HCT116 (cell line): Measurements from ENCODE around the gene BMF. TPM values are rescaled to one million over a fixed set of nuclear protein-coding genes. Genes with fewer than 3 reads are reported as not detected.

Experiments
- ATAC-seq: fragments of 200-7000 bp; cut with Tn5 transposase; 2 replicates; pipeline ENCODE4 v1.9.1; 2020; ENCODE audit warnings: mild to moderate bottlenecking, moderate library complexity
- BruUV-seq: library from RNA; stranded (reverse); fragments of 400-500 nt; replicated peaks from 2 replicates; lab custom pipeline; 2021; lab: Mats Ljungman, UMichigan
- CTCF ChIA-PET: fragments of 300-600 bp; sonication (Branson Sonifier 250); formaldehyde crosslinking; loops from one replicate; lab custom pipeline; 2021; ENCODE audit warnings: antibody characterized with exemption; lab: Charles Lee
- POLR2A ChIA-PET: fragments of 300-600, 350-600 bp; sonication (Branson Sonifier 250); formaldehyde crosslinking; loops from one replicate; lab custom pipeline; 2021; ENCODE audit warnings: antibody characterized with exemption; lab: Charles Lee
- RAD21 ChIA-PET, 2 experiments: fragments of 300-600 bp; sonication (Branson Sonifier 250); formaldehyde crosslinking; loops; one replicate each; lab custom pipeline; 2023; ENCODE audit warnings: low total read pairs in 2 of 2; ENCODE audit not compliant: uncharacterized antibody in 2 of 2, unreplicated experiment in 2 of 2, low non-redundant PET in 1 of 2; lab: Charles Lee
- DNase-seq: peaks from one replicate; pipeline ENCODE4 v3.0.0-alpha.2; 2010; ENCODE audit warnings: low read depth, low spot score
- H2AFZ ChIP-seq: fragments of 200-600 bp; shearing (Covaris generic), sonication (generic); 2 replicates; pipeline ENCODE4 v1.6.1; 2017; ENCODE audit warnings: low read depth, mixed run types, mixed read lengths, antibody characterized with exemption, low read length; ENCODE audit not compliant: poor library complexity, severe bottlenecking
- H3K27ac ChIP-seq: 2 replicates; pipeline ENCODE4 v1.5.1; 2012; ENCODE audit warnings: low read depth, low read length
- H3K27me3 ChIP-seq: fragments of 200-600 bp; sonication (generic); 2 replicates; pipeline ENCODE4 v1.6.1; 2016; ENCODE audit warnings: mixed run types, low read length, mixed read lengths; ENCODE audit not compliant: insufficient read depth
- H3K36me3 ChIP-seq, 2 experiments: fragments of 200-500 bp in 1 of 2; fragments of 200-600 bp in 1 of 2; sonication (Bioruptor generic) in 1 of 2; sonication (generic) in 1 of 2; 2 replicates each; pipeline versions ENCODE4 v1.5.1 to v1.6.1; 2014 to 2016; ENCODE audit warnings: low read length in 2 of 2, inconsistent platforms in 1 of 2, mixed read lengths in 1 of 2, mixed run types in 1 of 2; ENCODE audit not compliant: insufficient read depth in 2 of 2, control insufficient read depth in 1 of 2
- H3K4me1 ChIP-seq, 2 experiments: fragments of 200-600 bp in 1 of 2; sonication (generic) in 1 of 2; 2 replicates each; pipeline versions ENCODE4 v1.5.1 to v1.6.1; 2012 to 2017; ENCODE audit warnings: low read length in 2 of 2, inconsistent platforms in 1 of 2, mild to moderate bottlenecking in 1 of 2, mixed read lengths in 1 of 2, mixed run types in 1 of 2, moderate library complexity in 1 of 2; ENCODE audit not compliant: insufficient read depth in 2 of 2, control insufficient read depth in 1 of 2
- H3K4me2 ChIP-seq: fragments of 200-600 bp; sonication (generic); 2 replicates; pipeline ENCODE4 v1.6.1; 2017; ENCODE audit warnings: mixed run types, low read length, mixed read lengths
- H3K4me3 ChIP-seq, 2 experiments: fragments of 200-600 bp in 1 of 2; sonication (generic) in 1 of 2; replicated peaks in 1 of 2; 2 replicates each; pipeline ENCODE4 v1.5.1; 2011 to 2016; ENCODE audit warnings: low read length in 2 of 2, control low read depth in 1 of 2, low read depth in 1 of 2, mild to moderate bottlenecking in 1 of 2, mixed read lengths in 1 of 2, mixed run types in 1 of 2
- H3K79me2 ChIP-seq: fragments of 200-600 bp; sonication (generic); 2 replicates; pipeline ENCODE4 v1.6.1; 2017; ENCODE audit warnings: mild to moderate bottlenecking, mixed run types, low read length, moderate library complexity, mixed read lengths; ENCODE audit not compliant: insufficient read depth
- H3K9ac ChIP-seq: fragments of 200-600 bp; sonication (generic); 2 replicates; pipeline ENCODE4 v1.6.1; 2016; ENCODE audit warnings: low read length, mixed read lengths
- H3K9me2 ChIP-seq: fragments of 200-600 bp; sonication (generic), shearing (Covaris generic); 2 replicates; pipeline ENCODE4 v1.6.1; 2017; ENCODE audit warnings: mixed run types, mild to moderate bottlenecking, moderate library complexity; ENCODE audit not compliant: insufficient read depth
- H3K9me3 ChIP-seq, 2 experiments: fragments of 200-500 bp in 1 of 2; fragments of 200-600 bp in 1 of 2; sonication (Bioruptor generic) in 1 of 2; sonication (generic) in 1 of 2; 2 replicates each; pipeline ENCODE4 v1.6.1; 2014 to 2017; ENCODE audit warnings: low read length in 2 of 2, mixed read lengths in 2 of 2, inconsistent platforms in 1 of 2, low read depth in 1 of 2, mild to moderate bottlenecking in 1 of 2, mixed run types in 1 of 2, moderate library complexity in 1 of 2; ENCODE audit not compliant: control insufficient read depth in 1 of 2, insufficient read depth in 1 of 2
- H4K20me1 ChIP-seq: fragments of 200-600 bp; sonication (generic), shearing (Covaris generic); 2 replicates; pipeline ENCODE4 v1.6.1; 2017; ENCODE audit warnings: mixed run types, mild to moderate bottlenecking, moderate library complexity; ENCODE audit not compliant: insufficient read depth
- CBX3 ChIP-seq: IDR thresholded peaks from 2 replicates; pipeline ENCODE4 v1.6.1; 2012; ENCODE audit warnings: low read depth
- EGR1 ChIP-seq: IDR thresholded peaks from 2 replicates; pipeline ENCODE4 v1.6.1; 2012; ENCODE audit warnings: low read depth
- ELF1 ChIP-seq: IDR thresholded peaks from 2 replicates; pipeline ENCODE4 v1.6.1; 2012; ENCODE audit warnings: low read depth, borderline replicate concordance
- EZH2 ChIP-seq: fragments of 200-600 bp; sonication (generic); IDR thresholded peaks from 2 replicates; pipeline ENCODE4 v1.6.1; 2017; ENCODE audit warnings: antibody characterized with exemption, mixed run types
- EZH2phosphoT487 ChIP-seq: fragments of 200-600 bp; IDR thresholded peaks from 2 replicates; pipeline ENCODE4 v1.6.1; 2018; ENCODE audit warnings: antibody characterized with exemption, borderline replicate concordance
- JUND ChIP-seq: IDR thresholded peaks from 2 replicates; pipeline ENCODE4 v1.6.1; 2012
- POLR2A ChIP-seq: IDR thresholded peaks from 2 replicates; pipeline ENCODE4 v1.7.0; 2011; ENCODE audit warnings: borderline replicate concordance; ENCODE audit not compliant: insufficient read depth, insufficient read length; ENCODE audit errors: extremely low read depth
- POLR2AphosphoS5 ChIP-seq: IDR thresholded peaks from 2 replicates; pipeline ENCODE4 v1.6.1; 2011; ENCODE audit warnings: mild to moderate bottlenecking, low read depth, low read length, moderate library complexity
- SIN3A ChIP-seq: IDR thresholded peaks from 2 replicates; pipeline ENCODE4 v1.6.1; 2012; ENCODE audit warnings: low read depth
- ZFX ChIP-seq: fragments of 450-650 bp; IDR thresholded peaks from 2 replicates; pipeline ENCODE4 v1.6.1; 2017
- ZNF274 ChIP-seq: fragments of 200-500 bp; sonication (Bioruptor generic); IDR thresholded peaks from 2 replicates; pipeline ENCODE4 v1.6.1; 2014; ENCODE audit warnings: mild to moderate bottlenecking, low read depth, low read length, inconsistent platforms
- intact Hi-C: fragments of 100-400 bp; cut with micrococcal nuclease; formaldehyde crosslinking; loops from 2 replicates; pipeline ENCODE4 v1.10.0; 2022
- total RNA-seq: library from RNA; stranded (reverse); gene quantifications from one replicate; pipeline ENCODE4 v1.2.1, GENCODE V29; 2021; ENCODE audit not compliant: unreplicated experiment
- TF ChIP-seq, protein P1 (sequence below), 3 experiments: fragments of 200-600 bp in 1 of 3; sonication (generic) in 1 of 3; IDR thresholded peaks in 2 of 3; conservative IDR thresholded peaks in 1 of 3; 2 replicates each; pipeline ENCODE4 v1.5.1; 2012 to 2017; ENCODE audit warnings: low read depth in 2 of 3, low read length in 2 of 3, antibody characterized with exemption in 1 of 3, borderline replicate concordance in 1 of 3, control low read depth in 1 of 3, mild to moderate bottlenecking in 1 of 3, mixed read lengths in 1 of 3, mixed run types in 1 of 3, moderate library complexity in 1 of 3; ENCODE audit not compliant: insufficient read depth in 1 of 3
- TF ChIP-seq, protein P2 (sequence below): IDR thresholded peaks from 2 replicates; pipeline ENCODE4 v1.6.1; 2012
- TF ChIP-seq, protein P3 (sequence below): IDR thresholded peaks from 2 replicates; pipeline ENCODE4 v1.6.1; 2011; ENCODE audit warnings: mild to moderate bottlenecking, low read length, moderate library complexity; ENCODE audit not compliant: insufficient replicate concordance; ENCODE audit errors: extremely low read depth
- TF ChIP-seq, protein P4 (sequence below): IDR thresholded peaks from 2 replicates; pipeline ENCODE4 v1.6.1; 2012; ENCODE audit warnings: low read depth

Gene BMF
- total RNA-seq, 1 experiment from 2014 or later, result 1.0 TPM

DNA sequence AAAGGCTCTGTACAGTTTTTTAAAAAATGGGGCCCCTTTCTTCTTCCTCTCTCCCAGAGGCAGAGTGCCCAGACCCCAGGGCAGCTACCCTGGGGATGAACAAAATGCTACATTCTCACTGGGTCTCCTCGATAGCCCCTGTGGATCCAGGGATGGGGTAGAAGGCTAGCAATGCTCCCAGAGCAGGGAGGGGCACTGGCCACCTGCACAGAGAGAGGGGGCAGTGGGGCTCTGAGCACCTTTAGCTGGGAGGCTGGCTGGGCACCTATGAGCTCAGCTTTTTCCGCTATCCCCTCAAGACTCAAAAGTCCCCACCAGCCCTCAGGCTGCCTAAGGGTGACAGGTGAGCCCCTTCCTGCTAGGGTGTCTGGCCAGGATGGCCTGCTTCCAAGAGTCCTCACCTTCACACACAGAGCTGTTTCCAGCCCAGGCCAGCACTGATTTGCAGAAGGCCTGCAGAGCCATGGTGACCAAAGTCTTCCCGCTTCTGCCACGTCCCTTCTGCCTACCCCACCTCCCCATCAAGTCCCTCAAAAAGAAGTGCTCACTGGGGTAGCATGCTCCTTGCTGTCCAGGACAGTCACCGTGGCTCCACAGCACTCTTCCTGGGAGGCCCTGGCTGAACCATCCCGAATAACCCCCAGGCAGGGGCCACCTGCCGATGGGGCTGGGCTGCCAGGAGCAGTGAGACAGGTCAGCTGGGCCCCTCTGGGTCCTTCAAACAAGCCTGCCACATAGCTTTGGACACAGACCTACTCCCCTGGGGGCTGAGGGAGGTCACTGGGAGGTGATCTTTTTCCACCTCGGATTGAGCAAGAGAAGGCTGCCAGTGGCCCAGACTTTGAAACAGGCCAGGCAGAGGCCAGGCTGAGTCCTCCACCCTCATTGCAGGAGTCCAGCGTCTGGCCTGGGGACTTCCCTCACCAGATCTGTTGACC lies 20.4 kb downstream of the BMF start:
- Histone ChIP-seq H3K9ac (no peak overlapping the region), H3K9me3 (no peaks in the 10 kb centered on the region), H3K27ac (no peak overlapping the region), H3K36me3 (no peaks in the 10 kb centered on the region), H3K27me3 (peaks cover 4% of the 10 kb centered on the region; the same call in 1 of the 2 replicates), H3K4me3 (no peak overlapping the region), H2AFZ (no peak overlapping the region), H3K4me1 (peaks cover 0 to 9% of the 10 kb centered on the region in 2 experiments; a peak in 3 of 4 replicates), H3K4me2 (no peak overlapping the region), H3K9me2 (no peaks in the 10 kb centered on the region), H3K79me2 (no peaks in the 10 kb centered on the region), H4K20me1 (no peaks in the 10 kb centered on the region)
- DNase-seq, result no peak
- ChIA-PET RAD21 (no interaction called here), POLR2A (no interaction called here), CTCF (interaction anchor here (1.1 kb wide), 1 partner anchor 16 kb away, joined by 3 read pairs; no protein-coding TSS in a partner anchor)
- BruUV-seq, result no TSS peak
- ATAC-seq, result no peak
- TF ChIP-seq, protein P1, sequence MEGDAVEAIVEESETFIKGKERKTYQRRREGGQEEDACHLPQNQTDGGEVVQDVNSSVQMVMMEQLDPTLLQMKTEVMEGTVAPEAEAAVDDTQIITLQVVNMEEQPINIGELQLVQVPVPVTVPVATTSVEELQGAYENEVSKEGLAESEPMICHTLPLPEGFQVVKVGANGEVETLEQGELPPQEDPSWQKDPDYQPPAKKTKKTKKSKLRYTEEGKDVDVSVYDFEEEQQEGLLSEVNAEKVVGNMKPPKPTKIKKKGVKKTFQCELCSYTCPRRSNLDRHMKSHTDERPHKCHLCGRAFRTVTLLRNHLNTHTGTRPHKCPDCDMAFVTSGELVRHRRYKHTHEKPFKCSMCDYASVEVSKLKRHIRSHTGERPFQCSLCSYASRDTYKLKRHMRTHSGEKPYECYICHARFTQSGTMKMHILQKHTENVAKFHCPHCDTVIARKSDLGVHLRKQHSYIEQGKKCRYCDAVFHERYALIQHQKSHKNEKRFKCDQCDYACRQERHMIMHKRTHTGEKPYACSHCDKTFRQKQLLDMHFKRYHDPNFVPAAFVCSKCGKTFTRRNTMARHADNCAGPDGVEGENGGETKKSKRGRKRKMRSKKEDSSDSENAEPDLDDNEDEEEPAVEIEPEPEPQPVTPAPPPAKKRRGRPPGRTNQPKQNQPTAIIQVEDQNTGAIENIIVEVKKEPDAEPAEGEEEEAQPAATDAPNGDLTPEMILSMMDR (IDR thresholded peaks at IDR 0.05 in 2 of 3, conservative IDR thresholded peaks at IDR 0.05 in 1 of 3; ENCODE audit: borderline replicate concordance in 1 of 3, insufficient read depth in 1 of 3, low read depth in 2 of 3, low read length in 2 of 3), result no peak
- TF ChIP-seq EZH2 (no peak), EZH2phosphoT487 (no peak), EGR1 (no peak), ZFX (no peak), POLR2A (no peak), ZNF274 (no peak), POLR2AphosphoS5 (no peak), ELF1 (no peak), SIN3A (no peak), JUND (no peak), CBX3 (no peak)
- TF ChIP-seq, protein P2, sequence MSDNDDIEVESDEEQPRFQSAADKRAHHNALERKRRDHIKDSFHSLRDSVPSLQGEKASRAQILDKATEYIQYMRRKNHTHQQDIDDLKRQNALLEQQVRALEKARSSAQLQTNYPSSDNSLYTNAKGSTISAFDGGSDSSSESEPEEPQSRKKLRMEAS, result no peak
- TF ChIP-seq, protein P3, sequence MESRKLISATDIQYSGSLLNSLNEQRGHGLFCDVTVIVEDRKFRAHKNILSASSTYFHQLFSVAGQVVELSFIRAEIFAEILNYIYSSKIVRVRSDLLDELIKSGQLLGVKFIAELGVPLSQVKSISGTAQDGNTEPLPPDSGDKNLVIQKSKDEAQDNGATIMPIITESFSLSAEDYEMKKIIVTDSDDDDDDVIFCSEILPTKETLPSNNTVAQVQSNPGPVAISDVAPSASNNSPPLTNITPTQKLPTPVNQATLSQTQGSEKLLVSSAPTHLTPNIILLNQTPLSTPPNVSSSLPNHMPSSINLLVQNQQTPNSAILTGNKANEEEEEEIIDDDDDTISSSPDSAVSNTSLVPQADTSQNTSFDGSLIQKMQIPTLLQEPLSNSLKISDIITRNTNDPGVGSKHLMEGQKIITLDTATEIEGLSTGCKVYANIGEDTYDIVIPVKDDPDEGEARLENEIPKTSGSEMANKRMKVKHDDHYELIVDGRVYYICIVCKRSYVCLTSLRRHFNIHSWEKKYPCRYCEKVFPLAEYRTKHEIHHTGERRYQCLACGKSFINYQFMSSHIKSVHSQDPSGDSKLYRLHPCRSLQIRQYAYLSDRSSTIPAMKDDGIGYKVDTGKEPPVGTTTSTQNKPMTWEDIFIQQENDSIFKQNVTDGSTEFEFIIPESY, result no peak
- TF ChIP-seq, protein P4, sequence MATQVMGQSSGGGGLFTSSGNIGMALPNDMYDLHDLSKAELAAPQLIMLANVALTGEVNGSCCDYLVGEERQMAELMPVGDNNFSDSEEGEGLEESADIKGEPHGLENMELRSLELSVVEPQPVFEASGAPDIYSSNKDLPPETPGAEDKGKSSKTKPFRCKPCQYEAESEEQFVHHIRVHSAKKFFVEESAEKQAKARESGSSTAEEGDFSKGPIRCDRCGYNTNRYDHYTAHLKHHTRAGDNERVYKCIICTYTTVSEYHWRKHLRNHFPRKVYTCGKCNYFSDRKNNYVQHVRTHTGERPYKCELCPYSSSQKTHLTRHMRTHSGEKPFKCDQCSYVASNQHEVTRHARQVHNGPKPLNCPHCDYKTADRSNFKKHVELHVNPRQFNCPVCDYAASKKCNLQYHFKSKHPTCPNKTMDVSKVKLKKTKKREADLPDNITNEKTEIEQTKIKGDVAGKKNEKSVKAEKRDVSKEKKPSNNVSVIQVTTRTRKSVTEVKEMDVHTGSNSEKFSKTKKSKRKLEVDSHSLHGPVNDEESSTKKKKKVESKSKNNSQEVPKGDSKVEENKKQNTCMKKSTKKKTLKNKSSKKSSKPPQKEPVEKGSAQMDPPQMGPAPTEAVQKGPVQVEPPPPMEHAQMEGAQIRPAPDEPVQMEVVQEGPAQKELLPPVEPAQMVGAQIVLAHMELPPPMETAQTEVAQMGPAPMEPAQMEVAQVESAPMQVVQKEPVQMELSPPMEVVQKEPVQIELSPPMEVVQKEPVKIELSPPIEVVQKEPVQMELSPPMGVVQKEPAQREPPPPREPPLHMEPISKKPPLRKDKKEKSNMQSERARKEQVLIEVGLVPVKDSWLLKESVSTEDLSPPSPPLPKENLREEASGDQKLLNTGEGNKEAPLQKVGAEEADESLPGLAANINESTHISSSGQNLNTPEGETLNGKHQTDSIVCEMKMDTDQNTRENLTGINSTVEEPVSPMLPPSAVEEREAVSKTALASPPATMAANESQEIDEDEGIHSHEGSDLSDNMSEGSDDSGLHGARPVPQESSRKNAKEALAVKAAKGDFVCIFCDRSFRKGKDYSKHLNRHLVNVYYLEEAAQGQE, result no peak
- TF ChIP-seq, all 23 proteins: peak for 0
- intact Hi-C loops, result no loop called here
